ENCODE measurements around the gene NEMP2.

Gene NEMP2

GRCh38 chr2:190579058-190579410 is 44.5 kb upstream of the NEMP2 start:
- no peak overlapping the region for H3K4me3 ChIP-seq (ENCODE audit: low read depth, low read length)
- no peak for TF ChIP-seq CTCF (IDR thresholded peaks at IDR 0.05; ENCODE audit: insufficient read depth, low read depth, low read length, missing control alignments)

GRCh38 chr2:190578158-190579057 is 43.9 kb upstream of the NEMP2 start:
- no peak for TF ChIP-seq CTCF (IDR thresholded peaks at IDR 0.05; ENCODE audit: insufficient read depth, low read depth, low read length, missing control alignments)
- H3K4me3 ChIP-seq (ENCODE audit: low read depth, low read length) = no peak overlapping the region
- DNase-seq (ENCODE audit: low read depth) = no peak

More at GRCh38 chr2:190579058-190579410, 44.5 kb upstream of the NEMP2 start:
- DNase-seq (ENCODE audit: low read depth) = no peak

GRCh38 chr2:190576573-190576972 is 42.1 kb upstream of the NEMP2 start:
- no peak for TF ChIP-seq CTCF (IDR thresholded peaks at IDR 0.05; ENCODE audit: insufficient read depth, low read depth, low read length, missing control alignments)
- DNase-seq (ENCODE audit: low read depth) = no peak
- H3K4me3 ChIP-seq (ENCODE audit: low read depth, low read length) = no peak overlapping the region

GRCh38 chr2:190575263-190575662 is 40.7 kb upstream of the NEMP2 start:
- TF ChIP-seq CTCF (IDR thresholded peaks at IDR 0.05; ENCODE audit: insufficient read depth, low read depth, low read length, missing control alignments) = no peak
- H3K4me3 ChIP-seq (ENCODE audit: low read depth, low read length) = no peak overlapping the region
- no peak for DNase-seq (ENCODE audit: low read depth)

GRCh38 chr2:190574169-190574568 is 39.6 kb upstream of the NEMP2 start:
- DNase-seq (ENCODE audit: low read depth) = no peak
- H3K4me3 ChIP-seq (ENCODE audit: low read depth, low read length) = no peak overlapping the region
- no peak for TF ChIP-seq CTCF (IDR thresholded peaks at IDR 0.05; ENCODE audit: insufficient read depth, low read depth, low read length, missing control alignments)

- no peak for TF ChIP-seq CTCF (IDR thresholded peaks at IDR 0.05; ENCODE audit: insufficient read depth, low read depth, low read length, missing control alignments)
- no peak overlapping the region for H3K4me3 ChIP-seq (ENCODE audit: low read depth, low read length)
Observed at GRCh38 chr2:190572246-190572645, 37.7 kb upstream of the NEMP2 start.

GRCh38 chr2:190571686-190572085 is 37.2 kb upstream of the NEMP2 start:
- DNase-seq (ENCODE audit: low read depth) = no peak
- TF ChIP-seq CTCF (IDR thresholded peaks at IDR 0.05; ENCODE audit: insufficient read depth, low read depth, low read length, missing control alignments) = no peak
- no peak overlapping the region for H3K4me3 ChIP-seq (ENCODE audit: low read depth, low read length)

More at GRCh38 chr2:190572246-190572645, 37.7 kb upstream of the NEMP2 start:
- DNase-seq (ENCODE audit: low read depth) = no peak

All from GM12865 (cell line).